GM21576 (cell line): ENCODE results near the gene CALN1.
"Not testable (repeated sequence)": the region's sequence is repeated elsewhere in the genome, so short reads cannot be mapped to it uniquely, and the experiment has no call there.

Experiments used
- ATAC-seq: cut with Tn5 transposase; IDR thresholded peaks from one replicate; pipeline ENCODE4 v1.9.1; 2021; ENCODE audit warnings: mild to moderate bottlenecking, moderate library complexity; ENCODE audit not compliant: unreplicated experiment

CALN1 gene

GRCh38 chr7:72409638-72410015, 2.5 kb downstream of the CALN1 start:
- ATAC-seq: no peak

- no peak for ATAC-seq
These were observed 3.0 kb downstream of the CALN1 start for GRCh38 chr7:72408966-72409637.

- ATAC-seq: no peak
These were observed 5.2 kb downstream of the CALN1 start for GRCh38 chr7:72406820-72407403.

- no peak for ATAC-seq
These were observed 6.3 kb downstream of the CALN1 start for GRCh38 chr7:72405871-72406270.

GRCh38 chr7:72405418-72405817, 6.7 kb downstream of the CALN1 start:
- no peak for ATAC-seq

- no peak for ATAC-seq
These were observed 7.4 kb downstream of the CALN1 start for GRCh38 chr7:72404743-72405142.

- ATAC-seq: no peak
These were observed 8.6 kb downstream of the CALN1 start for GRCh38 chr7:72403458-72404076.

GRCh38 chr7:72394016-72394415, 18.1 kb downstream of the CALN1 start:
- no peak for ATAC-seq

- ATAC-seq: no peak
These were observed 20.2 kb downstream of the CALN1 start for GRCh38 chr7:72391821-72392377.

GRCh38 chr7:72386118-72386517, 26.0 kb downstream of the CALN1 start:
- no peak for ATAC-seq

- ATAC-seq: no peak
These were observed 49.9 kb downstream of the CALN1 start for GRCh38 chr7:72362246-72362645.

GRCh38 chr7:72345208-72345727, 66.9 kb downstream of the CALN1 start:
- ATAC-seq: no peak

GRCh38 chr7:72343991-72344390, 68.1 kb downstream of the CALN1 start:
- ATAC-seq: no peak

- ATAC-seq: not testable (repeated sequence)
These were observed 68.8 kb downstream of the CALN1 start for GRCh38 chr7:72343354-72343753.

GRCh38 chr7:72337390-72338167, 74.6 kb downstream of the CALN1 start:
- no peak for ATAC-seq

- ATAC-seq: no peak
These were observed 75.3 kb downstream of the CALN1 start for GRCh38 chr7:72336632-72337389.

- no peak for ATAC-seq
These were observed 75.8 kb downstream of the CALN1 start for GRCh38 chr7:72336382-72336631.

- no peak for ATAC-seq
These were observed 76.4 kb downstream of the CALN1 start for GRCh38 chr7:72335561-72336381.

GRCh38 chr7:72334698-72335097, 77.4 kb downstream of the CALN1 start:
- no peak for ATAC-seq

GRCh38 chr7:72334066-72334465, 78.1 kb downstream of the CALN1 start:
- no peak for ATAC-seq
